ENCODE measurements around the gene ANTXR2.

ANTXR2 gene

GRCh38 chr4:79882806-79883205, 190.2 kb downstream of the ANTXR2 start:
- Histone ChIP-seq H3K4me3 (replicated peaks; ENCODE audit: insufficient read depth, low read length) (no peak overlapping the region), H3K27ac (replicated peaks) (no peak overlapping the region), H3K27me3 (ENCODE audit: insufficient read depth, poor library complexity, severe bottlenecking) (no peaks in the 10 kb centered on the region)
- DNase-seq (ENCODE audit: low read depth in 1 of 2, low spot score in 1 of 2), result no peak
- no peak for TF ChIP-seq GABPA (IDR thresholded peaks at IDR 0.05; ENCODE audit: low read depth)

DNA sequence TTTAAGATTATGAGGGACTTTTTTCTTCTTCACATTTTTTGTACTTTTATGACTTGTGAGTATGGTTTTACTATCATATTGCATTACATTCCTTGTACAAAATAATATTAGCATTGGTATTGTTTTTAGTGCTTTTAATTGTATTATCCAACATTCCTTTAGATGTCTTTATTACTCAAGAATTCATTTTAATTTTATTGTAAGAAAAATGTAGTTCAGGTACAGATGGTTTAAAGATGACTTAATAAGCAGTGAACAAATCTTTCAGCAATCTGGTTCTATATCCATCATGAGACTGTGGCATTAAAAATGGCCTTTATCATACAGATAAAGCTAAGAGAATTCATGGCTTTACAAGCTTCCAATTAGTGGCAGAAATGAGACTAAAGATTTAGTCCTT, 191.6 kb downstream of the ANTXR2 start:
- Histone ChIP-seq H3K27me3 (ENCODE audit: insufficient read depth, poor library complexity, severe bottlenecking) (no peaks in the 10 kb centered on the region), H3K4me3 (replicated peaks; ENCODE audit: insufficient read depth, low read length) (no peak overlapping the region), H3K27ac (replicated peaks) (no peak overlapping the region)
- TF ChIP-seq, protein P1, sequence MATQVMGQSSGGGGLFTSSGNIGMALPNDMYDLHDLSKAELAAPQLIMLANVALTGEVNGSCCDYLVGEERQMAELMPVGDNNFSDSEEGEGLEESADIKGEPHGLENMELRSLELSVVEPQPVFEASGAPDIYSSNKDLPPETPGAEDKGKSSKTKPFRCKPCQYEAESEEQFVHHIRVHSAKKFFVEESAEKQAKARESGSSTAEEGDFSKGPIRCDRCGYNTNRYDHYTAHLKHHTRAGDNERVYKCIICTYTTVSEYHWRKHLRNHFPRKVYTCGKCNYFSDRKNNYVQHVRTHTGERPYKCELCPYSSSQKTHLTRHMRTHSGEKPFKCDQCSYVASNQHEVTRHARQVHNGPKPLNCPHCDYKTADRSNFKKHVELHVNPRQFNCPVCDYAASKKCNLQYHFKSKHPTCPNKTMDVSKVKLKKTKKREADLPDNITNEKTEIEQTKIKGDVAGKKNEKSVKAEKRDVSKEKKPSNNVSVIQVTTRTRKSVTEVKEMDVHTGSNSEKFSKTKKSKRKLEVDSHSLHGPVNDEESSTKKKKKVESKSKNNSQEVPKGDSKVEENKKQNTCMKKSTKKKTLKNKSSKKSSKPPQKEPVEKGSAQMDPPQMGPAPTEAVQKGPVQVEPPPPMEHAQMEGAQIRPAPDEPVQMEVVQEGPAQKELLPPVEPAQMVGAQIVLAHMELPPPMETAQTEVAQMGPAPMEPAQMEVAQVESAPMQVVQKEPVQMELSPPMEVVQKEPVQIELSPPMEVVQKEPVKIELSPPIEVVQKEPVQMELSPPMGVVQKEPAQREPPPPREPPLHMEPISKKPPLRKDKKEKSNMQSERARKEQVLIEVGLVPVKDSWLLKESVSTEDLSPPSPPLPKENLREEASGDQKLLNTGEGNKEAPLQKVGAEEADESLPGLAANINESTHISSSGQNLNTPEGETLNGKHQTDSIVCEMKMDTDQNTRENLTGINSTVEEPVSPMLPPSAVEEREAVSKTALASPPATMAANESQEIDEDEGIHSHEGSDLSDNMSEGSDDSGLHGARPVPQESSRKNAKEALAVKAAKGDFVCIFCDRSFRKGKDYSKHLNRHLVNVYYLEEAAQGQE (IDR thresholded peaks at IDR 0.05; ENCODE audit: insufficient replicate concordance, low read depth), result no peak
- no peak for TF ChIP-seq GABPA (IDR thresholded peaks at IDR 0.05; ENCODE audit: low read depth)
- no peak for TF ChIP-seq SPI1 (IDR thresholded peaks at IDR 0.05; ENCODE audit: borderline replicate concordance, low read depth)
- TF ChIP-seq, protein P2, sequence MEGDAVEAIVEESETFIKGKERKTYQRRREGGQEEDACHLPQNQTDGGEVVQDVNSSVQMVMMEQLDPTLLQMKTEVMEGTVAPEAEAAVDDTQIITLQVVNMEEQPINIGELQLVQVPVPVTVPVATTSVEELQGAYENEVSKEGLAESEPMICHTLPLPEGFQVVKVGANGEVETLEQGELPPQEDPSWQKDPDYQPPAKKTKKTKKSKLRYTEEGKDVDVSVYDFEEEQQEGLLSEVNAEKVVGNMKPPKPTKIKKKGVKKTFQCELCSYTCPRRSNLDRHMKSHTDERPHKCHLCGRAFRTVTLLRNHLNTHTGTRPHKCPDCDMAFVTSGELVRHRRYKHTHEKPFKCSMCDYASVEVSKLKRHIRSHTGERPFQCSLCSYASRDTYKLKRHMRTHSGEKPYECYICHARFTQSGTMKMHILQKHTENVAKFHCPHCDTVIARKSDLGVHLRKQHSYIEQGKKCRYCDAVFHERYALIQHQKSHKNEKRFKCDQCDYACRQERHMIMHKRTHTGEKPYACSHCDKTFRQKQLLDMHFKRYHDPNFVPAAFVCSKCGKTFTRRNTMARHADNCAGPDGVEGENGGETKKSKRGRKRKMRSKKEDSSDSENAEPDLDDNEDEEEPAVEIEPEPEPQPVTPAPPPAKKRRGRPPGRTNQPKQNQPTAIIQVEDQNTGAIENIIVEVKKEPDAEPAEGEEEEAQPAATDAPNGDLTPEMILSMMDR (IDR thresholded peaks at IDR 0.05; ENCODE audit: insufficient read depth, low read length), result no peak
- TF ChIP-seq POLR2AphosphoS5 (IDR thresholded peaks at IDR 0.05; ENCODE audit: low read depth), result no peak
- no peak for DNase-seq (ENCODE audit: low read depth in 1 of 2, low spot score in 1 of 2)

DNA sequence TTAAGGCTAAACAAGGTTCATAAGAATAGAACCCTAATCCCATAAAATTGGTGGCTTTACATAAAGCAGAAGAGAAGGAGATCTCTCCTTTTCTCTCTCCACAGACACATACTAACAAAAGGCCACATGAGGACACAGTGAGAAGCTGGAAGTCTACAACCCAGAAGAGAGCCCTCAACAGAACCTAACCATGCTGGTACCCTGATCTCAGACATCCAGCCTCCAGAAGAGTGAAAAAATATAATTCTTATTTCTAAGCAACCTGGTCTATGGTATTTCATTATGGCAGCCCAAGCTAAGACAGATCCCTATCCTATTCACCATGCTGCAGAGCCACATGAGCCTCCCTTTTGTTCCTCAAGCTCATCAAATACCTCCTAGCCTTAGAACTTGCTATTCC, 195.5 kb downstream of the ANTXR2 start:
- DNase-seq (ENCODE audit: low read depth in 1 of 2, low spot score in 1 of 2), result no peak
- TF ChIP-seq GABPA (IDR thresholded peaks at IDR 0.05; ENCODE audit: low read depth), result no peak
- no peak for TF ChIP-seq POLR2AphosphoS5 (IDR thresholded peaks at IDR 0.05; ENCODE audit: low read depth)
- no peak for TF ChIP-seq SPI1 (IDR thresholded peaks at IDR 0.05; ENCODE audit: borderline replicate concordance, low read depth)
- TF ChIP-seq, protein P1 (IDR thresholded peaks at IDR 0.05; ENCODE audit: insufficient replicate concordance, low read depth), result no peak
- TF ChIP-seq, protein P2 (IDR thresholded peaks at IDR 0.05; ENCODE audit: insufficient read depth, low read length), result no peak
- Histone ChIP-seq H3K27ac (replicated peaks) (no peak overlapping the region), H3K4me3 (replicated peaks; ENCODE audit: insufficient read depth, low read length) (no peak overlapping the region), H3K27me3 (ENCODE audit: insufficient read depth, poor library complexity, severe bottlenecking) (no peaks in the 10 kb centered on the region)

GRCh38 chr4:79875344-79875899, 197.6 kb downstream of the ANTXR2 start:
- no peak for DNase-seq (ENCODE audit: low read depth in 1 of 2, low spot score in 1 of 2)
- H3K4me3 ChIP-seq (replicated peaks; ENCODE audit: insufficient read depth, low read length), result no peak overlapping the region
- H3K27me3 ChIP-seq (ENCODE audit: insufficient read depth, poor library complexity, severe bottlenecking), result no peaks in the 10 kb centered on the region
- TF ChIP-seq SPI1 (IDR thresholded peaks at IDR 0.05; ENCODE audit: borderline replicate concordance, low read depth), result no peak
- TF ChIP-seq, protein P2 (IDR thresholded peaks at IDR 0.05; ENCODE audit: insufficient read depth, low read length), result no peak
- no peak for TF ChIP-seq GABPA (IDR thresholded peaks at IDR 0.05; ENCODE audit: low read depth)
- no peak for TF ChIP-seq POLR2AphosphoS5 (IDR thresholded peaks at IDR 0.05; ENCODE audit: low read depth)
- TF ChIP-seq, protein P1 (IDR thresholded peaks at IDR 0.05; ENCODE audit: insufficient replicate concordance, low read depth), result no peak
- no peak overlapping the region for H3K27ac ChIP-seq (replicated peaks)
